Uterus (tissue), 4 donors: ENCODE data around the gene FHIT. TPM values are rescaled to one million over a fixed set of nuclear protein-coding genes. Genes with fewer than 3 reads are reported as not detected.

Experiments used
- DNase-seq, 2 donors: peaks; one replicate each; pipeline ENCODE4 v3.0.0-alpha.2; 2019 to 2020
- H3K27ac ChIP-seq, 2 donors: fragments of 200-600 bp; sonication (generic); 1 replicate in 1 of 2; 2 replicates in 1 of 2; pipeline ENCODE4 v1.5.1; 2016 to 2018
- H3K27me3 ChIP-seq, 2 donors: fragments of 200-600 bp; sonication (generic); one replicate each; pipeline ENCODE4 v1.5.1; 2018 to 2019; ENCODE audit warnings: control low read depth in 1 of 2
- H3K36me3 ChIP-seq, 2 donors: fragments of 200-600 bp; sonication (generic); one replicate each; pipeline ENCODE4 v1.5.1; 2019; ENCODE audit warnings: control low read depth in 1 of 2
- H3K4me1 ChIP-seq, 2 donors: fragments of 200-600 bp; sonication (generic); one replicate each; pipeline ENCODE4 v1.5.1; 2018 to 2019; ENCODE audit warnings: control low read depth in 1 of 2
- H3K4me3 ChIP-seq, 2 donors: fragments of 200-600 bp; sonication (generic); 1 replicate in 1 of 2; 2 replicates in 1 of 2; pipeline ENCODE4 v1.5.1; 2018 to 2019; ENCODE audit warnings: mild to moderate bottlenecking in 1 of 2
- H3K9me3 ChIP-seq, 2 donors: fragments of 200-600 bp; sonication (generic); one replicate each; pipeline ENCODE4 v1.5.1; 2019; ENCODE audit warnings: control low read depth in 1 of 2
- POLR2A ChIP-seq, 2 donors: fragments of 450-650 bp; IDR thresholded peaks; one replicate each; pipeline ENCODE4 v1.6.1; 2016; ENCODE audit warnings: antibody characterized with exemption in 2 of 2, mild to moderate bottlenecking in 1 of 2, moderate library complexity in 1 of 2
- intact Hi-C: fragments of 100-400 bp; cut with DNase I; formaldehyde crosslinking; loops from one replicate; pipeline ENCODE4 v1.15.1; 2023; ENCODE audit warnings: low total_unique reads
- total RNA-seq, 4 donors: library from RNA; depleted of rRNA in 3 of 4; stranded (reverse); fragments of >200 nt in 3 of 4; gene quantifications; one replicate each; pipeline versions ENCODE4 v1.1.0 to v1.2.4, GENCODE V29; 2014 to 2023
- TF ChIP-seq, protein P1 (sequence below), 4 experiments: fragments of 200-600 bp in 2 of 4; fragments of 450-650 bp in 2 of 4; sonication (generic) in 2 of 4; IDR thresholded peaks; one replicate each; pipeline ENCODE4 v1.5.1; 2016 to 2019; ENCODE audit warnings: antibody characterized with exemption in 4 of 4, mild to moderate bottlenecking in 2 of 4, moderate library complexity in 1 of 4
- donor health status: DM: yes; HTN: yes; CAD: no.

Gene FHIT
- total RNA-seq, 4 donors from 2014 or later: 1.3 to 15.2 (median 7.3) TPM

DNA sequence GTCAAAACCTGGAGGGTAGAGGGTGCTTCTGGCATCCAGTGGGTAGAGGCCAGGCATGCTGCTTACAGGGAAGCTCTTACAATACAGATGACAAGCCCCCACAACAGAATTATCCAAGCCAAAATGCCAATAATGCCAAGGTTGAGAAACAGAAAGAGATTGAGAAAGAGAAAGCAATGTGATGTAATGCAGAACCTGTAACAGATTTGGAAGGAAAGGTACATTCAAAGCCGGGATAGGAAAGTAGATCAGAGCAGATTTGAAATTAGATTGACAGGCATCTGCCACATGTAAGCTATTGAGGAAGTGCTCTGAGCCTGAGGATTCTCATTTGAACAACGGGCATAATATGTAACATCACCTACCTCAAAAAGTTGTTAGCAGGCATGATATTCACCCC, 157.9 kb downstream of the FHIT start:
- DNase-seq: no peak
- intact Hi-C loops: no loop called here
- no peak for TF ChIP-seq POLR2A (IDR thresholded peaks at IDR 0.05)
- TF ChIP-seq, protein P1, sequence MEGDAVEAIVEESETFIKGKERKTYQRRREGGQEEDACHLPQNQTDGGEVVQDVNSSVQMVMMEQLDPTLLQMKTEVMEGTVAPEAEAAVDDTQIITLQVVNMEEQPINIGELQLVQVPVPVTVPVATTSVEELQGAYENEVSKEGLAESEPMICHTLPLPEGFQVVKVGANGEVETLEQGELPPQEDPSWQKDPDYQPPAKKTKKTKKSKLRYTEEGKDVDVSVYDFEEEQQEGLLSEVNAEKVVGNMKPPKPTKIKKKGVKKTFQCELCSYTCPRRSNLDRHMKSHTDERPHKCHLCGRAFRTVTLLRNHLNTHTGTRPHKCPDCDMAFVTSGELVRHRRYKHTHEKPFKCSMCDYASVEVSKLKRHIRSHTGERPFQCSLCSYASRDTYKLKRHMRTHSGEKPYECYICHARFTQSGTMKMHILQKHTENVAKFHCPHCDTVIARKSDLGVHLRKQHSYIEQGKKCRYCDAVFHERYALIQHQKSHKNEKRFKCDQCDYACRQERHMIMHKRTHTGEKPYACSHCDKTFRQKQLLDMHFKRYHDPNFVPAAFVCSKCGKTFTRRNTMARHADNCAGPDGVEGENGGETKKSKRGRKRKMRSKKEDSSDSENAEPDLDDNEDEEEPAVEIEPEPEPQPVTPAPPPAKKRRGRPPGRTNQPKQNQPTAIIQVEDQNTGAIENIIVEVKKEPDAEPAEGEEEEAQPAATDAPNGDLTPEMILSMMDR (IDR thresholded peaks at IDR 0.05): no peak
- Histone ChIP-seq H3K9me3 (no peaks in the 10 kb centered on the region), H3K4me3 (no peak overlapping the region), H3K27me3 (no peaks in the 10 kb centered on the region), H3K27ac (no peak overlapping the region), H3K36me3 (no peaks in the 10 kb centered on the region), H3K4me1 (no peaks in the 10 kb centered on the region)

DNA sequence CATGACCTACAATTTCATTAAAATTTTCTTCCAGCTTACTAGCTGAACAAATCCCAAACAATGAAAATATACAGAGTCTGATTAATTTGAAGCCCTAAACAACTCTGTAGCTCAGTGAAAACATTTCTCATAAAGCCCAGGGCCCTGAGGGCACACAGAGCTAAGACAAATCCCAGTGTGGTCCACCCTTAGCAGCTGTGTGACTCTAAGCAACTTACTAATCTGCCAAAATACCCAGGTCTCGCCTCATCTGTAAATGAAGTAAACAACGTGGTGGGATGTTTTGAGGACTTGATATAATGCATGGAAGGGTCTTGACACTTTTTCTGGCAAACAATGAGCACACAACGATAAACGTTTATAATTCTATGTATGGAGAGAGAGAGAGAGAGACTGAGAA, 158.4 kb downstream of the FHIT start:
- TF ChIP-seq POLR2A (IDR thresholded peaks at IDR 0.05): no peak
- TF ChIP-seq, protein P1 (IDR thresholded peaks at IDR 0.05): no peak
- no peak overlapping the region for H3K27ac ChIP-seq
- no peaks in the 10 kb centered on the region for H3K27me3 ChIP-seq
- no peak overlapping the region for H3K4me3 ChIP-seq
- intact Hi-C loops: no loop called here
- no peaks in the 10 kb centered on the region for H3K9me3 ChIP-seq
- no peaks in the 10 kb centered on the region for H3K36me3 ChIP-seq
- H3K4me1 ChIP-seq: no peaks in the 10 kb centered on the region
- no peak for DNase-seq

DNA sequence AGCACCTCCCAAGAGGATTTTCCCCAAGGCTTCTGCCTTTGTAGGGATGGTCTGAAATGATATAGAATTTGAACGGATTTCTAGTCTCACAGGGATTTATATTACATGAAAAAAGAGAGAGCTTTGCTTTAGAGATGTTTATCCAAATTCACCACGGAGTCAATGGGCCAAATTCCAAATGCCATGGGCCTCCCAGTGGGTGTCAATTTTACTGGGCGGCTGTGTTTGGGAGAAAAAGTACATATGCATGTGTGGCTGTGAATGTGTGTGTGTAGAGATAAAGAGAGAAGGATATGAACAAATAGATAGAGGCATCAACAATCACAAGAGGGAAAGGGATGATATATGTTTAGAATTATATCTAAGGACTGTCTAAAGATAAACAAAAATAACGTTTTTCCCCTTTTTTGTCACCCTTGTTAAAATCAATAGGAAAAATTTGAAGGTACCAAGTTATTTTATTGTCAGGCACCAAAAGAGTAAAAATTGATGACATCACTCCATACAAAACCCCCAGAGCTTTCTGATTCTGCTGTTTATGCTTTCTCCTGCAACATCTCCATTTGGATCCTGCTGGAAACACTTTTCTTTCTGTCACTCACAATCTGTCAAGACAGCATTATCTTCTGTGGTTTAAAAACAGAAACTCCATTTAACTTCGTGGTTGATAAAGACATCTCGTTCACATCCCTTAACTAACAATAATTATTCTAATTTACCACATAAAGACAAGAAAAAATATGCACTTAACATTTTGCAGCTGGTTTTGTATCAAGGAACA, 160.7 kb downstream of the FHIT start:
- DNase-seq: no peak
- Histone ChIP-seq H3K27ac (no peak overlapping the region), H3K36me3 (no peaks in the 10 kb centered on the region), H3K4me1 (no peaks in the 10 kb centered on the region), H3K9me3 (no peaks in the 10 kb centered on the region), H3K4me3 (no peak overlapping the region), H3K27me3 (no peaks in the 10 kb centered on the region)
- intact Hi-C loops: no loop called here
- no peak for TF ChIP-seq POLR2A (IDR thresholded peaks at IDR 0.05)
- TF ChIP-seq, protein P1 (IDR thresholded peaks at IDR 0.05): no peak

DNA sequence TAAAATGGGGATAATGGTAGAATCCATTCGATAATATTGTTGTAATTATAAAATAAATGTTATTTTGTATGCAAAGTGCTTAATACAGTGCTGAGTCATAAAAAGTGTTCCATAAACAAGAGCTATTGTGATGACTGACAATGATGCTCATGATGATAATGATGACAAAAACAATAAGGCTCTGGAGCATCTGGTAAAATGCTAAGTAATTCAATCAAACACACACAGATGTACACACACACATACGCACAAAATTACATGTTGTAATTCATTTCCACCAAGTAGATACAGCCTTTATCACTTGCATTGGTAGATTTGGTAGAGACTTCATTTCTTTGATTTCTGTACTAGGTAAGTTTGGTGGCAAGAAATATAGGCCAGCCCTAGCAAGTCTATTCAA, 163.8 kb downstream of the FHIT start:
- intact Hi-C loops: no loop called here
- Histone ChIP-seq H3K27me3 (no peaks in the 10 kb centered on the region), H3K36me3 (no peaks in the 10 kb centered on the region), H3K27ac (no peak overlapping the region), H3K4me3 (no peak overlapping the region), H3K4me1 (no peaks in the 10 kb centered on the region), H3K9me3 (no peaks in the 10 kb centered on the region)
- TF ChIP-seq, protein P1 (IDR thresholded peaks at IDR 0.05): no peak
- TF ChIP-seq POLR2A (IDR thresholded peaks at IDR 0.05): no peak
- no peak for DNase-seq

DNA sequence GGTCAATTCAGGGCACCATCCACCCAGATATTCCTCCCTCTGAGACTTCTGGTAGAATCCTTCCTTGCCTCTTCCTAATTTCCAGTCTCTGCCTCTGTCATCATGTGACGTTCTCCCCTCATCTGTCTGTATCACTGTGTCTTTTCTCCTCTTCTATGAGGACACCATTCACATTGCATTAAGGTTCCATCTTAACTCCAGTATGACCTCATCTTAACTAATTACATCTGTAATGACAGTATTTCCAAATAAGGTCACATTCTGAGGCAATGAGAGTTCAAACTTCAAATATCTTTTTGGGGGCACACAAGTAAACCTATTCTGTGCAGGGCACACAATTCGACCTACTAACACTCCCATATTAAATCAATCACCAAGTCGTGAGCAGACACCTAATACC, 169.7 kb downstream of the FHIT start:
- Histone ChIP-seq H3K9me3 (no peaks in the 10 kb centered on the region), H3K27ac (no peak overlapping the region), H3K36me3 (no peaks in the 10 kb centered on the region), H3K27me3 (no peaks in the 10 kb centered on the region), H3K4me3 (no peak overlapping the region), H3K4me1 (no peaks in the 10 kb centered on the region)
- no peak for DNase-seq
- intact Hi-C loops: no loop called here
- TF ChIP-seq POLR2A (IDR thresholded peaks at IDR 0.05): no peak
- TF ChIP-seq, protein P1 (IDR thresholded peaks at IDR 0.05): no peak
